Hepatocyte (in vitro differentiated cells): ENCODE data around the gene FABP7. TPM values are rescaled to one million over a fixed set of nuclear protein-coding genes. Genes with fewer than 3 reads are reported as not detected.

ENCODE experiments used
- DNase-seq: peaks from one replicate; pipeline ENCODE4 v3.0.0-alpha.2; 2016; ENCODE audit warnings: low spot score
- H2AFZ ChIP-seq: fragments of 200-600 bp; sonication (generic); 2 replicates; pipeline ENCODE4 v1.6.0; 2016; ENCODE audit warnings: antibody characterized with exemption, mild to moderate bottlenecking
- H3K27ac ChIP-seq: fragments of 200-600 bp; sonication (generic); 2 replicates; pipeline ENCODE4 v1.5.1; 2016; ENCODE audit warnings: mild to moderate bottlenecking
- H3K27me3 ChIP-seq: fragments of 200-600 bp; sonication (generic); 2 replicates; pipeline ENCODE4 v1.6.1; 2016
- H3K36me3 ChIP-seq: fragments of 200-600 bp; sonication (generic); replicated peaks from 2 replicates; pipeline ENCODE4 v1.5.1; 2016; ENCODE audit warnings: low read depth; ENCODE audit not compliant: insufficient read depth
- H3K4me1 ChIP-seq: fragments of 200-600 bp; sonication (generic); 2 replicates; pipeline ENCODE4 v1.5.1; 2016; ENCODE audit warnings: mild to moderate bottlenecking, moderate library complexity; ENCODE audit not compliant: insufficient read depth
- H3K4me2 ChIP-seq: fragments of 200-600 bp; sonication (generic); 2 replicates; pipeline ENCODE4 v1.6.0; 2016
- H3K4me3 ChIP-seq: fragments of 200-600 bp; sonication (generic); 2 replicates; pipeline ENCODE4 v1.5.1; 2016; ENCODE audit warnings: mild to moderate bottlenecking
- H3K79me2 ChIP-seq: fragments of 200-600 bp; sonication (generic); 2 replicates; pipeline ENCODE4 v1.6.0; 2017; ENCODE audit warnings: mild to moderate bottlenecking
- H3K9me2 ChIP-seq: fragments of 200-600 bp; sonication (generic); replicated peaks from 2 replicates; pipeline ENCODE4 v1.6.0; 2017; ENCODE audit warnings: mild to moderate bottlenecking; ENCODE audit not compliant: insufficient read depth
- H3K9me3 ChIP-seq: fragments of 200-600 bp; sonication (generic); 2 replicates; pipeline ENCODE4 v1.5.1; 2016; ENCODE audit warnings: low read depth, mild to moderate bottlenecking
- H4K20me1 ChIP-seq: fragments of 200-600 bp; sonication (generic); 2 replicates; pipeline ENCODE4 v1.6.0; 2016; ENCODE audit warnings: mild to moderate bottlenecking; ENCODE audit not compliant: insufficient read depth, poor library complexity, severe bottlenecking
- EZH2 ChIP-seq: fragments of 200-600 bp; sonication (generic); IDR thresholded peaks from 2 replicates; pipeline ENCODE4 v1.6.1; 2016; ENCODE audit warnings: antibody characterized with exemption, mild to moderate bottlenecking, borderline replicate concordance
- EZH2phosphoT487 ChIP-seq: fragments of 200-600 bp; sonication (generic); IDR thresholded peaks from one replicate; pipeline ENCODE4 v1.6.1; 2018; ENCODE audit warnings: antibody characterized with exemption, mild to moderate bottlenecking, low read depth, moderate library complexity; ENCODE audit not compliant: unreplicated experiment, severe bottlenecking
- WGBS: methylation state at CpG from one replicate; pipeline ENCODE4 v1.1.6; 2016; ENCODE audit warnings: low lambda C conversion rate; ENCODE audit errors: missing lambda C conversion rate; 5-methylcytosine and 5-hydroxymethylcytosine counted together
- polyA plus RNA-seq: library from polyadenylated mRNA; unstranded; fragments of >200 nt; fragmentation: Nextera tagmentation; extraction: Ambion mirVana; gene quantifications from 2 replicates; pipeline ENCODE4 v1.2.1, GENCODE V29; 2016
- total RNA-seq: library from RNA; depleted of rRNA; stranded (reverse); fragments of >200 nt; gene quantifications from 2 replicates; pipeline ENCODE4 v1.2.3, GENCODE V29; 2014
- TF ChIP-seq, protein P1 (sequence below): fragments of 200-600 bp; sonication (generic); IDR thresholded peaks from 2 replicates; pipeline ENCODE4 v1.5.1; 2016; ENCODE audit warnings: antibody characterized with exemption, mild to moderate bottlenecking; ENCODE audit not compliant: poor library complexity

The FABP7 gene
- total and polyA plus RNA-seq, 2 experiments from 2014 or later: 0.60 TPM; not detected in 1

DNA sequence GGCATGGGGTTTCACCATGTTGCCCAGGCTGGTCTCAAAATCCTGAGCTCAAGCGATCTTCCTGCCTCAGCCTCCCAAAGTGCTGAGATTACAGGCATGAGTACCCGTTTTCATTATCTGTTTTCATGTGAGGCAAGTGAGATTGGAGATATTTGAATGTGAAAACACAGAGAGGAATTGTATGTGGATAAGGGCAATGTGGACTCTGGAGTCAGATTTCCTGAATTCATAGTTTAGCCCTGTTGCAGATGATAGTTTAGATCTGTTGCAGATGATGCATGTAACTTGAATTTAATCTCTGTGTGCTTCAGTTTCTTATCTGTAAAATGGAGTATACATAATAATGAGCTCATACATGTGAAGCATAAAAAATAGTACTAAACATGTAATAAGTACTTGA, 13.2 kb downstream of the FABP7 start:
- no peak for DNase-seq
- Histone ChIP-seq H3K9me2 (no peaks in the 10 kb centered on the region), H3K27ac (peak overlapping the region; percentile 96), H3K4me2 (peak overlapping the region; percentile 86), H2AFZ (no peak overlapping the region), H4K20me1 (no peaks in the 10 kb centered on the region), H3K36me3 (no peaks in the 10 kb centered on the region), H3K4me1 (peaks cover 34% of the 10 kb centered on the region), H3K27me3 (no peaks in the 10 kb centered on the region), H3K9me3 (no peaks in the 10 kb centered on the region), H3K79me2 (peaks cover 73% of the 10 kb centered on the region), H3K4me3 (no peak overlapping the region)
- TF ChIP-seq EZH2: no peak
- TF ChIP-seq EZH2phosphoT487: no peak
- TF ChIP-seq, protein P1, sequence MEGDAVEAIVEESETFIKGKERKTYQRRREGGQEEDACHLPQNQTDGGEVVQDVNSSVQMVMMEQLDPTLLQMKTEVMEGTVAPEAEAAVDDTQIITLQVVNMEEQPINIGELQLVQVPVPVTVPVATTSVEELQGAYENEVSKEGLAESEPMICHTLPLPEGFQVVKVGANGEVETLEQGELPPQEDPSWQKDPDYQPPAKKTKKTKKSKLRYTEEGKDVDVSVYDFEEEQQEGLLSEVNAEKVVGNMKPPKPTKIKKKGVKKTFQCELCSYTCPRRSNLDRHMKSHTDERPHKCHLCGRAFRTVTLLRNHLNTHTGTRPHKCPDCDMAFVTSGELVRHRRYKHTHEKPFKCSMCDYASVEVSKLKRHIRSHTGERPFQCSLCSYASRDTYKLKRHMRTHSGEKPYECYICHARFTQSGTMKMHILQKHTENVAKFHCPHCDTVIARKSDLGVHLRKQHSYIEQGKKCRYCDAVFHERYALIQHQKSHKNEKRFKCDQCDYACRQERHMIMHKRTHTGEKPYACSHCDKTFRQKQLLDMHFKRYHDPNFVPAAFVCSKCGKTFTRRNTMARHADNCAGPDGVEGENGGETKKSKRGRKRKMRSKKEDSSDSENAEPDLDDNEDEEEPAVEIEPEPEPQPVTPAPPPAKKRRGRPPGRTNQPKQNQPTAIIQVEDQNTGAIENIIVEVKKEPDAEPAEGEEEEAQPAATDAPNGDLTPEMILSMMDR: no peak
- WGBS: 63% methylated on average over 2 of the region's 2 CpGs

GRCh38 chr6:122797537-122797936, 18.0 kb downstream of the FABP7 start:
- WGBS: 98% methylated on average over 3 of the region's 3 CpGs
- Histone ChIP-seq H3K9me2 (no peaks in the 10 kb centered on the region), H3K4me2 (peak overlapping the region; percentile 14), H3K27ac (peak overlapping the region; percentile 75), H3K27me3 (no peaks in the 10 kb centered on the region), H4K20me1 (no peaks in the 10 kb centered on the region), H3K4me3 (no peak overlapping the region), H3K36me3 (no peaks in the 10 kb centered on the region), H3K79me2 (peaks cover 54% of the 10 kb centered on the region), H2AFZ (no peak overlapping the region), H3K9me3 (no peaks in the 10 kb centered on the region), H3K4me1 (peaks cover 49% of the 10 kb centered on the region)
- no peak for DNase-seq
- TF ChIP-seq, protein P1: no peak
- TF ChIP-seq EZH2 (no peak), EZH2phosphoT487 (no peak)

DNA sequence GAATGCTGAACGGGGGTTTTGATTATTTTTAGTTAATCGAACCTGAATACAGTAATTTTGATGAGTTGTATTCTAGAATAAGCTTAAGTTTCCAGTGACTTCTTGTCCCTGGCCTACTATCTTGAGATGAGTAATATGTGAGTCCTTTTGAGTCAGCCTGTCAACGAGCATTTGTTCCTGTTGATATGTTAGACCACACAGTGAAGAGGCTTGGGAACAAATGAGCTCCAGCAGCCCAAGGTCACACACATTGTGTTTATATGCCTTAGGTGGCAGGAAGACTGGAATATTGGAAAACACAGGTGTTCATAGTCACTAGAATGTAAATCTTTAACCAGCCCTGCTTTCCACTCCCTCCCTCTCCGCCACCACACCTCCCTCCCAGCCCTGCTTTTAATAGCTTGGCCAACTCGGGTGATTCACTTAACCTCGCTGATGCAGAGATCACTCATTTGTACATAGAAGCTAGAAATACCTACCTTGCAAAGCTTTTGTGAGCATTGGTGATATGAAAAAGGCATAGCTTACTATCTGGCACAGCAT, 18.7 kb downstream of the FABP7 start:
- H3K4me2 ChIP-seq: peak overlapping the region; percentile 14
- DNase-seq: peak; percentile 87
- no peaks in the 10 kb centered on the region for H4K20me1 ChIP-seq
- no peaks in the 10 kb centered on the region for H3K9me2 ChIP-seq
- 49% methylated on average over 6 of the region's 6 CpGs for WGBS
- no peak overlapping the region for H3K4me3 ChIP-seq
- no peak overlapping the region for H2AFZ ChIP-seq
- no peaks in the 10 kb centered on the region for H3K27me3 ChIP-seq
- H3K36me3 ChIP-seq: no peaks in the 10 kb centered on the region
- peaks cover 48% of the 10 kb centered on the region for H3K79me2 ChIP-seq
- TF ChIP-seq EZH2 (no peak), EZH2phosphoT487 (no peak)
- TF ChIP-seq, protein P1: no peak
- peaks cover 49% of the 10 kb centered on the region for H3K4me1 ChIP-seq
- H3K27ac ChIP-seq: peak overlapping the region; percentile 75
- H3K9me3 ChIP-seq: no peaks in the 10 kb centered on the region
